ENCODE measurements around the gene ZSWIM6.

Gene ZSWIM6

GRCh38 chr5:61331407-61332357 is at the start of gene ZSWIM6:
Gene ZSWIM6, plus strand, starts transcription at chr5:61332258. Its CDS starts 15 bp downstream, at chr5:61332273.
- DNase-seq (ENCODE audit: low spot score): peak; percentile 95

DNA sequence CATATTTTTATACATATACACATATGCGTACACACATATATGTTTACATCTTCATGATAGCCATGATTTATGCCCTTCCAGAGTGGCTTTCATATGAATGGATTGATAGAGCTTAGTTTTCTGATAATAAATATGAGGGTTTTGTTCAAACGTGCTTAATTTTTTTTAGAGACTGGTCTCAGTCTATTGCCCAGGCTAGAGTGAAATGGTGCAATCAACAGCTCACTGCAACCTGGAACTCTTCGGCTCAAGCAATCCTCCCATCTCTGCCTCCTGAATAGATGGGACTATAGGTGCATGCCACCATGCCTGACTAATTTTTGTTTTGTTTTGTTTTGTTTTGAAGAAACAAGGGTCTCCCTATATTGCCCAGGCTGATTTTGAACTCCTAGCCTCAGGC is 48.6 kb upstream of the ZSWIM6 start:
- no peak for DNase-seq (ENCODE audit: low spot score)

DNA sequence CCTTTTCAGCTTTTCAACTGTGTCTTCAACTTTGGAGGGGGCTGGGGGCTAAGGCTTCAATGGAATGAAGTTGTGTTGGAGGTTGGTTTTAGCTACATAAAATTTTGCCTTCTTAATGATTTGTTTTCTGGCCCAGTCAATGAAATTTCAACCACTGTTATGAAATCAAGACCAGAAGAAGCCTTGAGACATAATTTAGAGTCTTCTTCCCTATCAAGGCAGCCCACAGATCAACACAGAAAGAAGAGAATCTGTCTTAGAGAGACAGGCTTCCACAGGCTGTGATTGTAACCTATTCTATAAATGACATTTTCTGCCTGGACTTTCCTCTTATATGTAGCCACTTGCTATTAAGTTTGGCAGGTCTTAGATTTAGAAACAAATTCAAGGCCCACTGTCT is 46.5 kb upstream of the ZSWIM6 start:
- no peak for DNase-seq (ENCODE audit: low spot score)

- DNase-seq (ENCODE audit: low spot score): no peak
These were observed 45.5 kb upstream of the ZSWIM6 start for GRCh38 chr5:61286446-61287132.

GRCh38 chr5:61287474-61287873 is 44.6 kb upstream of the ZSWIM6 start:
- DNase-seq (ENCODE audit: low spot score): no peak

DNA sequence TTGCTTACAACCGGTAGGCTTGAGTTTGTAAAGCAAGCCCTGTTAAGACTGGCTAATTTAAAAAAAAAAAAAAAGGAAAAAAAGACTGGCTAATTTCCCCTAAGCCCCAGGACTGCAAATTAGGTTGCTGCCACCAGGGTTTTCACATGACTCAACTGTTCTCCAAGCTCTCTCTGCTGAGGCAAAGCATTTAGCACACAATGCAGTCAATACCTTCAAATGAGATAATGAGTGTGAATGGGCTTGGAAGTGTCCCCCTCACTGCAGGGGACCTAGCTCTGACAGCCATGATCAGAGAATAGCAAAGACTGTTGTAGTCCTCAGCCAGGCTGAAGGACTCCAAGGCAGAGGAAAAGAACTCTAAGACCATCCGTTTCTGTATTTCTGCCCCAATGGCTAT is 42.8 kb upstream of the ZSWIM6 start:
- DNase-seq (ENCODE audit: low spot score): no peak

GRCh38 chr5:61289669-61290306 is 42.3 kb upstream of the ZSWIM6 start:
- DNase-seq (ENCODE audit: low spot score): no peak

DNA sequence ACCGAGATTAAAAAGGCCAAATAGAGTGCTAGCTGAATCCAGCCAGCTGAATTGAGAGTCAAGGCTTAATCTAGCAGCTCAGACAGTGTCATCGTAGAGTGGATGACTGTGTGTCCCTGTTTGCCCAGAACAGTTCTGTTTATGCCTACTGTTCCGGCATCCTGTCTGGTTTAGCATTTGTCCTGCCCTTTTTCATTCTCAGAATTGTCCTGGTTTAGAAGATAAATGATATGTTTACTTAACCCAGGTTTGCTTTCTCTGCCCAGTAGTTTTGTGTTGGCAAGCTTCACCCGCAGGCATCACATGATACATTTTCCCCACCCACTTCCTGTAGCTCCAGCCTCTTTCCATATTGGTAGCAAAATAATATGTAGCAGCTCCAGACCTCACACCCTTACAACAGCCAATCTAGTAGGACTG is 41.3 kb upstream of the ZSWIM6 start:
- no peak for DNase-seq (ENCODE audit: low spot score)

GRCh38 chr5:61292062-61292657 is 39.9 kb upstream of the ZSWIM6 start:
- no peak for DNase-seq (ENCODE audit: low spot score)

DNA sequence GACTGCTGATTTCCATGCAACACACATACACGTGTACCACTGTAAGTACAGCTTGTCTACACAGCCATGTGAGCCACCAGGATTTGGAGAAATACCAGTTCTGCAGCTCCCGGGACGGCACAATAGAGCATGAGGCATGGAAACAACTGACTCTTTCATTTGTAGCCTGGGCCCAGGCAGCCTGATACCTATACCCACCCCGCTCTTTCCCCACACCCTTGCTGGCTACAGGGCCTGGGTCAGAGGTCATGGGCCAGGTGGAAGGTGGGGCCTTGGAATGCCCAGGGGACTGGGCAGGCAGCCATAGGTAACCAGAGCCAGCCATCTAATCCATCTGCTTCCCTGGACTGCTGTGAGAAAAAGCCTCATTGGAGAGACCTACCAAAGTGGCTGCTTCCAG is 39.0 kb upstream of the ZSWIM6 start:
- no peak for DNase-seq (ENCODE audit: low spot score)

DNA sequence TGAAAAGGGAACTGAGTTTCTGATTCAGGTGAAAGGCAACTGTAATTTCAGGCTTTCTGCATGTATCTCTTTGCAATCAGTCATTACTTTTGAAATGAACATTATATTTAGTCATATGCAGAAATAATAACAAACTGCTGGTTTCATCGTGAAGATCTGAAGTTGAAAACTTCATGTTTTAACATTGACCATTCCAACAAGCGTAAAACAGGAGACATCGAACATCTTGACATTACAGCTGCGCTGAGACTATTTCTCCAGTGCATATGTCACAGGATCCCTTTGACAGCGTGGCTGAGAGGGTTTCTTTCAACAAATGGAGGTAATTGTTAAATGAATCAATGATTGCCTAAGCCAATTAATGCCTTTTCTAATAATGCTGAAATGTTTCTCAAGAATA is 38.2 kb upstream of the ZSWIM6 start:
- DNase-seq (ENCODE audit: low spot score): no peak

- DNase-seq (ENCODE audit: low spot score): no peak
These were observed 36.7 kb upstream of the ZSWIM6 start for GRCh38 chr5:61295365-61295764.

DNA sequence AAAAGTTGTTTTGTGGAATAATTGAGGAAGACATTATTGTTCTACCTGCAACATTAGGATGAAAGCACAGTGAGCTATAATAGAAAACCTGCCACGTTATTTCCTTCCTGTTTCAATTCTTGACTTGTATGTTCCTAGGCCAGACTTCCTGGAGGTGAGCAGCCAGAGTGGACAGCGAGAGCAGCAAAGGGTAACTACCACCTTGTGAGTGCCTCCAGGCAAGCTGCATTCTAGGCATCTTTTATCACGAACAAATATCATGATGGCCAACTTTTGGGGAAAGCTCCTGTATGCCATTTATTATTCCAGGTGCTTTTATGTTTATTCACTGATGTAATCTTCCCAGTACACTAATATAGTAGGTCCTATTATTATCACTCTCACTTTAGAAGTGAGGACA is 34.0 kb upstream of the ZSWIM6 start:
- no peak for DNase-seq (ENCODE audit: low spot score)

GRCh38 chr5:61298580-61298979 is 33.5 kb upstream of the ZSWIM6 start:
- peak; percentile 69 for DNase-seq (ENCODE audit: low spot score)

GRCh38 chr5:61299261-61299681 is 32.8 kb upstream of the ZSWIM6 start:
- no peak for DNase-seq (ENCODE audit: low spot score)

- peak; percentile 77 for DNase-seq (ENCODE audit: low spot score)
These were observed 30.5 kb upstream of the ZSWIM6 start for GRCh38 chr5:61301341-61302199.

GRCh38 chr5:61302200-61302563 is 29.9 kb upstream of the ZSWIM6 start:
- no peak for DNase-seq (ENCODE audit: low spot score)

DNA sequence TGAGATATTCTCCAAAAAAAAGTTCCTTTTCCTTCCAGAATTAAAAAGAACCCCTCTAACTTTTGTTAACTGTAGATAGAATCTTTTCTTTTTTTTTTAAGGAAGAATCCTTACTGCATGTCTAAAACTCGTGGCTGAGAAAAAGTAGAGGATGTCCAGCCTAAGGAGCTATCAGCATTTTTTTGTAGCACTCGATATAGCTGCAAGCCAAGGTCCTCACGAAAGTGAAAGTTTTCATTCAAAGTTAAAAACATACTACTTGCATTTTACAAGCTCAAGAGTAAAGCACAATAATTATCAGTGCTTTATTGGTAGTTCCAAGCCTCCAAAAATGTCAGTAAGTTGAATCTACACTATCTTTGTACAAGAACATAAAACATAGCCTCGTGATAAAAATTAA is 28.7 kb upstream of the ZSWIM6 start:
- no peak for DNase-seq (ENCODE audit: low spot score)

- peak; percentile 64 for DNase-seq (ENCODE audit: low spot score)
These were observed 27.3 kb upstream of the ZSWIM6 start for GRCh38 chr5:61304590-61305381.

DNA sequence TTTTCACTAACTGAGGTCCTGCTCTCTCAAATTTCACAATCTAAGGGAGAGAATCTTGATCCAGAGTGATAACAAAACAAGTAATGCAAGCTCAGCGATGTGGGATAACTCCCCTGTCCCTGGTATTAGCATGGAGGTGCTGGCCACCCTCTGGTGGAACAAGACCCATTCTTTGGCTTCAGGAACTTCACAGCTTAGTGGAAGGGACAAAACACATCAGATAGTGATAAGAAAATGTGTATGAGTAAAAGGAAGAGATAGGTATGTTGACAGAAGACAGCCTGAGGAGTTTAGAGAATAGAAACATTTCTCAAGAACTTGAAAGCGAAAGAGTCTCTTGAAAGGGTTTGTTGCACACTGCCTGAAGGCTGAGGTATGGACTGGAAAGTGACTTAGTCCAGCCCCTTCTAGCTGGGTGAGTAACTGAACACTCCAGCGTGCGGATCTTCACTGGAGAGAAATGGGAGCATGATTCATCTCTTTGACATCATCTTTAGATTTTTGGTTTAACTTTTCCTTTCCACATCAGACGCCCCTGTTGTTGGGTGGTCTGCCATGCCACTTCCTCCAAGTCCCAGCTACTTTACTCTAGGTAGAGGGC is 25.4 kb upstream of the ZSWIM6 start:
- no peak for DNase-seq (ENCODE audit: low spot score)
